Upper lobe of left lung (tissue), 6 donors: Measurements from ENCODE around the gene UBE2L3. TPM values are rescaled to one million over a fixed set of nuclear protein-coding genes. Genes with fewer than 3 reads are reported as not detected.
"Not testable (repeated sequence)": the region's sequence is repeated elsewhere in the genome, so short reads cannot be mapped to it uniquely, and the experiment has no call there.

Experiments used
- ATAC-seq, 2 donors: fragments of 200-7000 bp; cut with Tn5 transposase; one replicate each; pipeline ENCODE4 v1.9.1; 2022; ENCODE audit warnings: mild to moderate bottlenecking in 2 of 2, moderate library complexity in 2 of 2; ENCODE audit not compliant: low FRiP score in 2 of 2
- DNase-seq, 2 donors: peaks; one replicate each; pipeline ENCODE4 v3.0.0-alpha.2; 2019 to 2020
- H3K27ac ChIP-seq, 4 donors: fragments of 200-600 bp; sonication (generic); one replicate each; pipeline ENCODE4 v1.5.1; 2016 to 2019
- H3K27me3 ChIP-seq, 4 donors: fragments of 200-600 bp; sonication (generic); one replicate each; pipeline ENCODE4 v1.5.1; 2017 to 2019
- H3K36me3 ChIP-seq, 4 donors: fragments of 200-600 bp; sonication (generic); one replicate each; pipeline ENCODE4 v1.5.1; 2016 to 2019
- H3K4me1 ChIP-seq, 4 donors: fragments of 200-600 bp; sonication (generic); one replicate each; pipeline ENCODE4 v1.5.1; 2018 to 2019
- H3K4me3 ChIP-seq, 4 donors: fragments of 200-600 bp; sonication (generic); one replicate each; pipeline ENCODE4 v1.5.1; 2017 to 2019; ENCODE audit warnings: mild to moderate bottlenecking in 2 of 4, moderate library complexity in 1 of 4
- H3K9me3 ChIP-seq, 4 donors: fragments of 200-600 bp; sonication (generic); one replicate each; pipeline ENCODE4 v1.5.1; 2018 to 2019
- CTCF ChIP-seq, 6 experiments: fragments of 450-650 bp in 4 of 6; fragments of 200-600 bp in 2 of 6; sonication (generic) in 2 of 6; IDR thresholded peaks; one replicate each; pipeline ENCODE4 v1.5.1; 2016 to 2019; ENCODE audit warnings: antibody characterized with exemption in 6 of 6
- EP300 ChIP-seq, 4 donors: sonication (generic); formaldehyde crosslinking; IDR thresholded peaks; one replicate each; pipeline ENCODE4 v1.5.1; 2017; ENCODE audit warnings: antibody characterized with exemption in 4 of 4, control low read depth in 2 of 4
- POLR2A ChIP-seq, 4 donors: fragments of 450-650 bp; IDR thresholded peaks; one replicate each; pipeline ENCODE4 v1.5.1; 2016 to 2017; ENCODE audit warnings: antibody characterized with exemption in 4 of 4, mild to moderate bottlenecking in 2 of 4
- POLR2AphosphoS5 ChIP-seq, 2 donors: sonication (generic); formaldehyde crosslinking; IDR thresholded peaks; one replicate each; pipeline ENCODE4 v1.5.1; 2017; ENCODE audit warnings: antibody characterized with exemption in 2 of 2
- WGBS, 2 donors: methylation state at CpG; one replicate each; pipeline ENCODE4 v1.1.5; 2017 to 2018; 5-methylcytosine and 5-hydroxymethylcytosine counted together
- total RNA-seq, 6 donors: library from RNA; depleted of rRNA in 4 of 6; stranded (reverse); fragments of >200 nt in 4 of 6; gene quantifications; one replicate each; pipeline versions ENCODE4 v1.1.0 to v1.2.1, GENCODE V29; 2016 to 2021
- donor health status: DM: no; HTN: no; CAD: no; lungs with moderate emphysema.
- donor health status: DM: no; HTN: yes; CAD: no; lungs with severe emphysema.

UBE2L3 gene
- total RNA-seq, 6 donors from 2014 or later, result 24.1 to 45.8 (median 39.2) TPM

GRCh38 chr22:21641789-21642583, 74.5 kb downstream of the UBE2L3 start, which contains the start of gene SDF2L1:
Gene SDF2L1, plus strand, starts transcription at chr22:21642302. Its CDS starts 35 bp downstream, at chr22:21642337.
- Histone ChIP-seq H3K4me3 (peak within 1 kb of the TSS; percentile 63 to 91 (median 79)), H3K27ac (peak within 1 kb of the TSS; percentile 66 to 80 (median 76)), H3K27me3 (no peaks in the 10 kb centered on the region), H3K36me3 (peaks cover 0 to 22% (median 4%) of the 10 kb centered on the region in 4 donors), H3K9me3 (no peaks in the 10 kb centered on the region), H3K4me1 (peaks cover 18 to 37% (median 24%) of the 10 kb centered on the region in 4 donors)
- ATAC-seq (peak; percentile 99), DNase-seq (peak; percentile 99)
- WGBS, 2 donors, result 0% methylated on average over 68 of the region's 76 CpGs; no CpG with 5 or more reads in 1 of the 2 donors
- peak; percentile 32 to 46 for TF ChIP-seq POLR2AphosphoS5 (IDR thresholded peaks at IDR 0.05)
- TF ChIP-seq POLR2A (IDR thresholded peaks at IDR 0.05), result peak in 3 of 4 donors; percentile 11 to 82 (median 60)
- no peak for TF ChIP-seq EP300 (IDR thresholded peaks at IDR 0.05)
- peak in 5 of 6 experiments; percentile 6 to 61 (median 45) for TF ChIP-seq CTCF (IDR thresholded peaks at IDR 0.05)

GRCh38 chr22:21642584-21643448, 75.3 kb downstream of the UBE2L3 start:
- Histone ChIP-seq H3K4me3 (peak overlapping the region; percentile 63 to 91 (median 79)), H3K27me3 (no peaks in the 10 kb centered on the region), H3K36me3 (peaks cover 0 to 27% (median 4%) of the 10 kb centered on the region in 4 donors), H3K27ac (peak overlapping the region; percentile 66 to 80 (median 76)), H3K4me1 (peaks cover 18 to 37% (median 24%) of the 10 kb centered on the region in 4 donors), H3K9me3 (no peaks in the 10 kb centered on the region)
- WGBS, 2 donors, result 1 to 4% methylated on average over 18 to 51 of the region's 56 CpGs
- TF ChIP-seq CTCF (IDR thresholded peaks at IDR 0.05) (peak; percentile 35 to 55 (median 43)), POLR2A (IDR thresholded peaks at IDR 0.05) (no peak)
- peak in 1 of 2 donors; percentile 28 for ATAC-seq
- DNase-seq, result peak; percentile 48 to 89

DNA sequence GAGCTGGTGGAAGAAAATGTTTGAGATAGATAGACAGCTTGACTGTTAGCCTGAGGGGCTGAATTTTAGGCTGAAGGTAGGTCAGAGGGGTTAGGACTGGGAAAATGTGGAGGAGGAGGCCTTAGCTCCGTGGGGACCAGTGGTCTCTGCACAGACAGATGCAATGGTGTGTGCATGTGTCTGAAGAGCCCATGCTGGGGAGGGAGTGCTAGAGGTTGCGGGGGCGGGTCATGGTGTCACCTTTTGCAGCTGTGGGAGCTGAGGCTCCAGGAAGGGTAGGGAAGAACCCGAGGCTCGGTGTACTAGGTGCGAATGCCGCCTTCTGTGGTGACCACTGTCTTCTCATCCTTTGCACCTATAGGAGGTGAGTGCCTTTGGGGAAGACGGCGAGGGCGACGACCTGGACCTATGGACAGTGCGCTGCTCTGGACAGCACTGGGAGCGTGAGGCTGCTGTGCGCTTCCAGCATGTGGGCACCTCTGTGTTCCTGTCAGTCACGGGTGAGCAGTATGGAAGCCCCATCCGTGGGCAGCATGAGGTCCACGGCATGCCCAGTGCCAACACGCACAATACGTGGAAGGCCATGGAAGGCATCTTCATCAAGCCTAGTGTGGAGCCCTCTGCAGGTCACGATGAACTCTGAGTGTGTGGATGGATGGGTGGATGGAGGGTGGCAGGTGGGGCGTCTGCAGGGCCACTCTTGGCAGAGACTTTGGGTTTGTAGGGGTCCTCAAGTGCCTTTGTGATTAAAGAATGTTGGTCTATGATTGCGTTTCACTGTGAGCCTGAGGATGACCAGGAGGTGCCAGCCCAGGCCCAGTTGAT, 76.2 kb downstream of the UBE2L3 start:
- Histone ChIP-seq H3K27me3 (no peaks in the 10 kb centered on the region), H3K4me1 (peaks cover 18 to 37% (median 24%) of the 10 kb centered on the region in 4 donors), H3K4me3 (peak overlapping the region in 1 of 4 donors; percentile 91), H3K27ac (no peak overlapping the region), H3K9me3 (no peaks in the 10 kb centered on the region), H3K36me3 (peaks cover 0 to 30% (median 4%) of the 10 kb centered on the region in 4 donors)
- TF ChIP-seq CTCF (IDR thresholded peaks at IDR 0.05) (no peak), EP300 (IDR thresholded peaks at IDR 0.05) (no peak), POLR2A (IDR thresholded peaks at IDR 0.05) (no peak), POLR2AphosphoS5 (IDR thresholded peaks at IDR 0.05) (no peak)
- ATAC-seq (no peak), DNase-seq (peak in 1 of 2 donors; percentile 43)
- 90 to 94% methylated on average over 19 to 22 of the region's 22 CpGs for WGBS, 2 donors

DNA sequence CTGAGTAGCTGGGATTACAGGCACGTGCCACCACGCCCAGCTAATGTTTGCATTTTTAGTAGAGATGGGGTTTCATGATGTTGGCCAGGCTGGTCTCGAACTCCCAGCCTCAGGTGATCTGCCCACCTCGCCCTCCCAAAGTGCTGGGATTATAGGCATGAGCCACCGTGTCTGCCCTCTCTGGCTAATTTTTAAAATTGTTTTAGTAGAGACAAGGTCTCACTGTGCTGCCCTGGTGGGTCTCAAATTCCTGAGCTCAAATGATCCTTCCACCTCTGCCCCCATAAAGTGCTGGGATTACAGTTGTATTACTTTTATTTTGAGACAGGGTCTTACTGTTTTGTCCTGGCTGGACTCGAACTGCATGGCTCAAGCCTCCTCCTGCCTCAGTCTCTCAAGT, 78.0 kb downstream of the UBE2L3 start:
- H3K4me3 ChIP-seq, H3K27ac ChIP-seq, H3K27me3 ChIP-seq, DNase-seq, ATAC-seq, H3K9me3 ChIP-seq: not testable (repeated sequence)
- peaks cover 18 to 37% (median 24%) of the 10 kb centered on the region in 4 donors for H3K4me1 ChIP-seq
- peaks cover 0 to 36% (median 4%) of the 10 kb centered on the region in 4 donors for H3K36me3 ChIP-seq
- 95 to 96% methylated on average over 6 of the region's 6 CpGs for WGBS, 2 donors
